Trophoblast cell (in vitro differentiated cells and primary cell): ENCODE measurements around the gene CHMP1B.

Experiments used
- DNase-seq, 2 donors: peaks; one replicate each; pipeline ENCODE4 v3.0.0-alpha.2; 2016
- H2AFZ ChIP-seq: 2 replicates; pipeline ENCODE4 v1.6.1; 2013; ENCODE audit warnings: low read length, moderate library complexity, mild to moderate bottlenecking; ENCODE audit not compliant: insufficient read depth, poor library complexity
- H2AK5ac ChIP-seq: 2 replicates; pipeline ENCODE4 v1.6.1; 2013; ENCODE audit warnings: mild to moderate bottlenecking, low read length
- H2BK120ac ChIP-seq: 2 replicates; pipeline ENCODE4 v1.6.1; 2013; ENCODE audit warnings: low read length, mild to moderate bottlenecking, moderate library complexity; ENCODE audit not compliant: insufficient read depth, poor library complexity
- H2BK12ac ChIP-seq: 2 replicates; pipeline ENCODE4 v1.6.1; 2013; ENCODE audit warnings: mild to moderate bottlenecking, low read length, moderate library complexity
- H2BK5ac ChIP-seq: 2 replicates; pipeline ENCODE4 v1.6.1; 2013; ENCODE audit warnings: low read length, low read depth, moderate library complexity, mild to moderate bottlenecking; ENCODE audit not compliant: poor library complexity
- H3K14ac ChIP-seq: 2 replicates; pipeline ENCODE4 v1.6.1; 2013; ENCODE audit warnings: mild to moderate bottlenecking, low read length
- H3K18ac ChIP-seq: 2 replicates; pipeline ENCODE4 v1.6.1; 2013; ENCODE audit warnings: mild to moderate bottlenecking, low read length
- H3K23ac ChIP-seq: 2 replicates; pipeline ENCODE4 v1.6.1; 2013; ENCODE audit warnings: low read length
- H3K27ac ChIP-seq: 2 replicates; pipeline ENCODE4 v1.5.1; 2013; ENCODE audit warnings: low read depth, mild to moderate bottlenecking, inconsistent platforms, low read length, moderate library complexity
- H3K27me3 ChIP-seq: 2 replicates; pipeline ENCODE4 v1.6.1; 2013; ENCODE audit warnings: inconsistent platforms, mild to moderate bottlenecking, low read length, moderate library complexity; ENCODE audit not compliant: insufficient read depth
- H3K36me3 ChIP-seq, 2 experiments: 1 replicate in 1 of 2; 2 replicates in 1 of 2; pipeline ENCODE4 v1.6.1; 2013; ENCODE audit warnings: low read length in 2 of 2, mild to moderate bottlenecking in 2 of 2, moderate library complexity in 1 of 2; ENCODE audit not compliant: insufficient read depth in 2 of 2, control insufficient read depth in 1 of 2
- H3K4ac ChIP-seq: 2 replicates; pipeline ENCODE4 v1.6.1; 2013; ENCODE audit warnings: low read depth, mild to moderate bottlenecking, low read length, moderate library complexity
- H3K4me1 ChIP-seq, 2 experiments: 1 replicate in 1 of 2; 2 replicates in 1 of 2; pipeline ENCODE4 v1.6.1; 2013; ENCODE audit warnings: low read length in 2 of 2, mild to moderate bottlenecking in 2 of 2, moderate library complexity in 1 of 2; ENCODE audit not compliant: insufficient read depth in 2 of 2, control insufficient read depth in 1 of 2
- H3K4me2 ChIP-seq: 2 replicates; pipeline ENCODE4 v1.6.1; 2013; ENCODE audit warnings: inconsistent platforms, mild to moderate bottlenecking, low read length, moderate library complexity
- H3K4me3 ChIP-seq: 2 replicates; pipeline ENCODE4 v1.5.1; 2013; ENCODE audit warnings: mild to moderate bottlenecking, low read depth, low read length, inconsistent platforms
- H3K79me1 ChIP-seq: one replicate; pipeline ENCODE4 v1.6.1; 2013; ENCODE audit warnings: low read length
- H3K79me2 ChIP-seq: 2 replicates; pipeline ENCODE4 v1.6.1; 2013; ENCODE audit warnings: low read length, mild to moderate bottlenecking; ENCODE audit not compliant: control insufficient read depth, insufficient read depth, poor library complexity
- H3K9ac ChIP-seq: 2 replicates; pipeline ENCODE4 v1.6.1; 2013; ENCODE audit warnings: mild to moderate bottlenecking, low read length
- H3K9me3 ChIP-seq: 2 replicates; pipeline ENCODE4 v1.6.1; 2013; ENCODE audit warnings: low read depth, mild to moderate bottlenecking, control low read depth, inconsistent platforms, low read length; ENCODE audit not compliant: insufficient read depth
- H4K12ac ChIP-seq: 2 replicates; pipeline ENCODE4 v1.6.1; 2013; ENCODE audit warnings: low read depth, mild to moderate bottlenecking, low read length, moderate library complexity
- H4K8ac ChIP-seq: 2 replicates; pipeline ENCODE4 v1.6.1; 2013; ENCODE audit warnings: low read depth, mild to moderate bottlenecking, low read length, moderate library complexity
- H4K91ac ChIP-seq: one replicate; pipeline ENCODE4 v1.6.1; 2013; ENCODE audit warnings: low read depth, mild to moderate bottlenecking, low read length, moderate library complexity
- WGBS: extraction: QIAGEN DNeasy Blood & Tissue Kit; methylation state at CpG from one replicate; pipeline ENCODE4 v1.1.7; 2013; ENCODE audit warnings: missing lambda C conversion rate; ENCODE audit not compliant: insufficient read length, insufficient coverage; ENCODE audit errors: extremely low coverage; 5-methylcytosine and 5-hydroxymethylcytosine counted together

The CHMP1B gene

DNA sequence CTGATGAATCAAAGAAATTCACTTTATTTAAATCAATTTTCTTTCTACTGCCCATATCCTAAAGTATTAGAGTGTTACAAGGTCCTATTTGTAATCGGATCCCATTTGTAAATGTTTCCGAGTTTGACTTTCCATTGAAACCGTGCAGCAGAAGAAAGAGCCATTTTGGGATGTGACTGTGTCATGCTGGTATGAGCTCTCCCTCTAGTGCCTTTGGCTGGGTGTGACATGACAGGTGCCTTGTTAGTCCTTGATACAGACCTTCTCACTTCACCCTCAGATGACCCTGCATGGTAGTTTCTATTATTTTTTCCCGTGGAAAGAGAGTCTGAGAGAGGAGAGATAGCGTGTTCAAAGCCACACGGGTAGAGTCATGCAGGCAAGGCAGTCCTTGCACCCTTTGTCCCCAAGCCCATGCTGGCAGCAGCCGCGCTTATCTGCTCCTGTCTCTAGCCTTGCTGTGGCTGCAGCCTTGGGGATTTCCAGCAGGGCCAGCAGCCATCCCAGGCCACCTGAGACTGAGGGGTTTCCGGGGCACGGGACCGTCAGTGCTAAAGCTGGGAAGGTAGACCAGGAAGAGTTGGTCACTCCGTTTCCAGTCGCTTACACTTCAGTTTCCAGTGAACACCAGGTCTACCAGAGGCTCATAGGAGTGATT, 21.4 kb downstream of the CHMP1B start:
- Histone ChIP-seq H3K27me3 (no peaks in the 10 kb centered on the region), H3K14ac (no peak overlapping the region), H2BK12ac (no peak overlapping the region), H4K8ac (no peak overlapping the region), H3K36me3 (no peaks in the 10 kb centered on the region), H2AK5ac (no peak overlapping the region), H2AFZ (no peak overlapping the region), H4K91ac (no peak overlapping the region), H3K4me3 (no peak overlapping the region), H3K4ac (no peak overlapping the region), H3K9me3 (peaks cover 1% of the 10 kb centered on the region), H3K9ac (no peak overlapping the region), H2BK5ac (no peak overlapping the region), H3K4me2 (no peak overlapping the region), H3K4me1 (no peaks in the 10 kb centered on the region), H3K18ac (no peak overlapping the region), H2BK120ac (no peak overlapping the region), H3K27ac (no peak overlapping the region), H4K12ac (no peak overlapping the region), H3K79me1 (no peaks in the 10 kb centered on the region), H3K79me2 (no peaks in the 10 kb centered on the region), H3K23ac (no peak overlapping the region)
- no CpG with 5 or more reads among the region's 13 CpGs for WGBS
- peak in 1 of 2 donors; percentile 64 for DNase-seq

DNA sequence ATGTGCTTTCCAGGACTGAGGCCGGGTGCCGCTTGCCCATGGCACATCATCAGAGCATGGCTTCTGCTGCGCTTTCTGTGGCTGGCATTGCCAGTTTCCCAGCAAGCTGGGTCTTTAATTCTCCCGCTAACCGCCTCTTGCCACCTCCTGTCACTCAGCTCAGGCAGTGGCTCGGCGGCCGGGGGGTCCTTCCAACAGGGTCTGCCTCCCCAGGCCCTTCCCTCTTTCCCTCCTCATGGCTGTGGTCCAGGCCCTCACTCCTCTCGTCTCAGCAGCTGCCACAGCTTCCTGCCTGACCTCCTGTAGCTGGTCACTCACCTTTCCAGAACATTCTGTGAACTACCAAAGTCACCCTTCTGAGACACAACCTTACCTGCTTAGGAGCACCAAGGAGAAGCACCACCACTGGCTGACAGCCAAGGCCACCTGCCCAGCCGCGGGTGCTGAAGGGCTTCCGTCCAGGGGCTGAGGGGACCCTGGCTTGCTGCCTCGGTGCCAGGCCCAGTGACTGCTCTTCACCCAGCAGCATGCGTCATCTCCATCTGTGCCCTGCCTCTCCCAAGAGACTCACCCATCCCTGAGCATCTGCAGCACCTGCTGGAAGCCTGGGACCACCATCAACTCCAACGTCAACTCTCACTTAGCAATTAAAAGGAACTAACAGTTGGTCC, 22.6 kb downstream of the CHMP1B start:
- Histone ChIP-seq H3K23ac (no peak overlapping the region), H4K8ac (no peak overlapping the region), H2AK5ac (no peak overlapping the region), H3K27ac (no peak overlapping the region), H3K4me1 (no peaks in the 10 kb centered on the region), H2AFZ (no peak overlapping the region), H3K36me3 (no peaks in the 10 kb centered on the region), H3K9me3 (peaks cover 1% of the 10 kb centered on the region), H3K18ac (no peak overlapping the region), H4K12ac (no peak overlapping the region), H2BK12ac (no peak overlapping the region), H3K27me3 (no peaks in the 10 kb centered on the region), H2BK5ac (no peak overlapping the region), H2BK120ac (no peak overlapping the region), H4K91ac (no peak overlapping the region), H3K79me1 (no peaks in the 10 kb centered on the region), H3K9ac (no peak overlapping the region), H3K4me2 (no peak overlapping the region), H3K4me3 (no peak overlapping the region), H3K4ac (no peak overlapping the region), H3K79me2 (no peaks in the 10 kb centered on the region), H3K14ac (no peak overlapping the region)
- DNase-seq = no peak
- no CpG with 5 or more reads among the region's 15 CpGs for WGBS

DNA sequence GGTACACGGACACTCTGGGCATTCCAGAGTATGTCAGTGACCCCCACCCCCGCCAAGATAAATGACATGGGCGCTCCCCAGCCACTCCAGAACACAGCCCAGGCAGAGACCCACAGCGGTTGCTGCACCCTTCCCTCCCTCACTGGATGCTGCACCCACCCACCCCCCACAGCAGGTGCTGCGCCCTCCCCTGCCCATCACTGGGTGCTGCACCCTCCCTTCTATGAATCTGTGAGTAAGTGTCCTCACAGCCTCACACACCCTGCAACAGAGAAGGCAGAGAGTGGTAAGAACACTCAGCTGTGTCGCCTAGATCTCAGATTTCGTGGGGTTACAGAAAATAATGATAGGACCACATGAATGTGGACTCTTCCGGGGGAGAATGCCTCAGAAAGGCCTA, 23.5 kb downstream of the CHMP1B start:
- no peak overlapping the region for H2BK120ac ChIP-seq
- H3K4me1 ChIP-seq = no peaks in the 10 kb centered on the region
- DNase-seq = no peak
- H3K79me2 ChIP-seq = no peaks in the 10 kb centered on the region
- H3K23ac ChIP-seq = no peak overlapping the region
- no peak overlapping the region for H3K14ac ChIP-seq
- no peak overlapping the region for H3K18ac ChIP-seq
- no peaks in the 10 kb centered on the region for H3K27me3 ChIP-seq
- WGBS = no CpG with 5 or more reads among the region's 8 CpGs
- no peak overlapping the region for H4K12ac ChIP-seq
- H3K4me3 ChIP-seq = no peak overlapping the region
- H3K4ac ChIP-seq = no peak overlapping the region
- no peak overlapping the region for H2BK5ac ChIP-seq
- H3K4me2 ChIP-seq = no peak overlapping the region
- no peaks in the 10 kb centered on the region for H3K36me3 ChIP-seq
- no peak overlapping the region for H2AK5ac ChIP-seq
- peaks cover 1% of the 10 kb centered on the region for H3K9me3 ChIP-seq
- H4K91ac ChIP-seq = no peak overlapping the region
- no peak overlapping the region for H3K27ac ChIP-seq
- H3K79me1 ChIP-seq = no peaks in the 10 kb centered on the region
- no peak overlapping the region for H2AFZ ChIP-seq
- no peak overlapping the region for H3K9ac ChIP-seq
- no peak overlapping the region for H2BK12ac ChIP-seq
- no peak overlapping the region for H4K8ac ChIP-seq

DNA sequence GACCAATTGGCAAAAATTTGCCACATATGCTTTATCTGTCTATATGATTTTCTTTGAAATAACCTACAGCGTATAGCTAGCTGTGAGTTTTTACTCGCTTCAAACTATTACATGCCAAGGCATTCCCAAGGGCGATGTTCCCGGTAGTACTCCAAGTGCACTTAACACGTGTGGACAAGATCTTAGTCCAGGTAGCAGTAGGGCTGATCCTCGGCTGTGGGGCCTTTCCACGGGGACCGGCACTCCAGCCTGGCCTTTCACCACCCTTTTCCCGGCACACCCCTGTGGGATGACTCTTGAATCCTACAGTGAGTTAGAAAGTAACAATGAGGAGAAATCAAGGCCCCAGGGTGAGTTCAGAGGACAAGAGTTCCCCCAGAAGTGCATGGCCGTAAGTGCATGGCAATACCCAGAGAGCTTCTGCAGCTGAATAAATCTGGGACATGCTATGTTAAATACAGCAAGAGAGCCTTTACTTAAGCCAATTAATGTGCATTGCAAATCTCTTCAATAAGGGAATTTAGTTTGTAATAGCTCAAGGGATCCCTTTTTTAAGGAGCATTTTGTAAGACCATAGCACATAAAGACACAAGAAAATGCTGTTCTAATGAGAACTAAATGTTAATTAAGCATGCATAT, 26.4 kb downstream of the CHMP1B start:
- no peaks in the 10 kb centered on the region for H3K79me2 ChIP-seq
- no peak overlapping the region for H3K18ac ChIP-seq
- no peak overlapping the region for H3K4me3 ChIP-seq
- H3K4ac ChIP-seq = no peak overlapping the region
- H3K9ac ChIP-seq = no peak overlapping the region
- no peak overlapping the region for H4K12ac ChIP-seq
- no peaks in the 10 kb centered on the region for H3K36me3 ChIP-seq
- no peak overlapping the region for H3K4me2 ChIP-seq
- H2AFZ ChIP-seq = no peak overlapping the region
- H3K27ac ChIP-seq = no peak overlapping the region
- H2BK12ac ChIP-seq = no peak overlapping the region
- no peak for DNase-seq
- no peak overlapping the region for H4K8ac ChIP-seq
- H3K79me1 ChIP-seq = no peaks in the 10 kb centered on the region
- H3K23ac ChIP-seq = no peak overlapping the region
- H3K9me3 ChIP-seq = peaks cover 1% of the 10 kb centered on the region
- H3K14ac ChIP-seq = no peak overlapping the region
- no peak overlapping the region for H2BK120ac ChIP-seq
- H2AK5ac ChIP-seq = no peak overlapping the region
- no peak overlapping the region for H4K91ac ChIP-seq
- H3K27me3 ChIP-seq = no peaks in the 10 kb centered on the region
- WGBS = no CpG with 5 or more reads among the region's 10 CpGs
- H2BK5ac ChIP-seq = no peak overlapping the region
- no peaks in the 10 kb centered on the region for H3K4me1 ChIP-seq
